Mesothelial cell of epicardium (in vitro differentiated cells): ENCODE measurements around the gene TBC1D7. TPM values are rescaled to one million over a fixed set of nuclear protein-coding genes. Genes with fewer than 3 reads are reported as not detected.

Experiments used
- DNase-seq, 2 experiments: peaks; one replicate each; pipeline ENCODE4 v3.0.0; 2021; ENCODE audit warnings: low spot score in 2 of 2; ENCODE audit not compliant: unreplicated experiment in 2 of 2
- H3K27ac Mint-ChIP-seq: 2 replicates; pipeline ENCODE4 v1.8.0; 2021; ENCODE audit warnings: mixed read lengths
- H3K27me3 Mint-ChIP-seq: 2 replicates; pipeline ENCODE4 v1.8.0; 2021; ENCODE audit warnings: low read depth, mixed read lengths
- H3K36me3 Mint-ChIP-seq: 2 replicates; pipeline ENCODE4 v1.8.0; 2021; ENCODE audit warnings: mixed read lengths
- H3K4me1 Mint-ChIP-seq: 2 replicates; pipeline ENCODE4 v1.8.0; 2021; ENCODE audit warnings: mixed read lengths
- H3K4me3 Mint-ChIP-seq: 2 replicates; pipeline ENCODE4 v1.8.0; 2021; ENCODE audit warnings: mild to moderate bottlenecking, moderate library complexity, mixed read lengths
- H3K9me3 Mint-ChIP-seq: 2 replicates; pipeline ENCODE4 v1.8.0; 2021; ENCODE audit warnings: mixed read lengths
- CTCF ChIP-seq: fragments of 200-600 bp; sonication (generic); IDR thresholded peaks from one replicate; pipeline ENCODE4 v1.5.0; 2021; ENCODE audit warnings: antibody characterized with exemption; ENCODE audit not compliant: unreplicated experiment
- total RNA-seq: library from RNA; stranded (reverse); gene quantifications from 3 replicates; pipeline ENCODE4 v1.2.1, GENCODE V29; 2021

TBC1D7 gene
- total RNA-seq, 1 donor from 2014 or later: 26.4 TPM

DNA sequence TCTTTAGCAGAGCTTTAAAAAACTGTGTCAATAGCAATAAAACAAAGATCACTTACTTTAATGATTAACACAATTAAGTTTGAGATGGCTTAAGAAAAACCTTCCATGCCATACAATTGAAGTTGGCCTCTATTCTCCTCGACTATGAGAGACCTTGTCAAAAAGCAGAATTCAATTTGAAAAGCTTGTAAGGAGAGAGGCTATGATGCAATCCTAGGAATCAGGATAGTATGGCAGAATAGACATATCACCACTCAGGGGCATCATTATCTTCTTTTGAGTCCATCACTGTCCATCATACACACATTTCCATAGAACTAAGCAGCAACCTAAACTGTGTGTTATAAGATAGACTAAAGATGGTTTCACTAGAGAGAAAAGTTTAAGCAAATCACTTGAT lies 17.2 kb downstream of the TBC1D7 start:
- DNase-seq: no peak
- H3K36me3 Mint-ChIP-seq: peaks cover 35% of the 10 kb centered on the region
- H3K4me1 Mint-ChIP-seq: no peaks in the 10 kb centered on the region
- no peaks in the 10 kb centered on the region for H3K9me3 Mint-ChIP-seq
- no peak overlapping the region for H3K27ac Mint-ChIP-seq
- H3K27me3 Mint-ChIP-seq: no peaks in the 10 kb centered on the region
- no peak overlapping the region for H3K4me3 Mint-ChIP-seq
- no peak for TF ChIP-seq CTCF

- Mint-ChIP-seq H3K27ac (no peak overlapping the region), H3K27me3 (no peaks in the 10 kb centered on the region), H3K9me3 (no peaks in the 10 kb centered on the region), H3K4me1 (peaks cover 3% of the 10 kb centered on the region), H3K4me3 (no peak overlapping the region), H3K36me3 (peaks cover 26% of the 10 kb centered on the region)
- TF ChIP-seq CTCF: no peak
- no peak for DNase-seq
Measured at GRCh38 chr6:13308332-13308731, 20.0 kb downstream of the TBC1D7 start.

DNA sequence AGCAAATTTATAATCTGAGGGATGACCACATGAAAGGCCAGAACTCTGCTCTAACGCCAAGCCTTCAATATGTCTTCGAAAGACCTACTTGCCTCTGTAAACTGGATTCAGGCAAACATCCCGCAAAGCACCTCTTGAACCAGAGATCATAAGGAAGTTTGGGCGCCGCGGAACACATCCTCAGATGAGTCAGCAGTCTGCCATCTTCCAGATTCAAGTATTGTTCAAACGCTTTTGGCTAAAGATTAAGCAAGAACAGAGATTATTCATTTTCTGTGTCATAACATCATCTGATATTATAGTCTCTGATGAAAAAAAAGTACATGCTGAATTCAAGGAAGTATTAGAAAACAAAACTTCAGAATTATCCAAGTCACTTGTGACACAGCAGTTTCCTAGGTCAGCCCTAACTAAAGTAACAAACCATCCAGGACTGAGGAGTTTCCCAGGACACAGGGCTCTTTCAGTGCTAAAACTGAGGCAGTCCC lies 20.8 kb downstream of the TBC1D7 start:
- no peak overlapping the region for H3K27ac Mint-ChIP-seq
- peaks cover 6% of the 10 kb centered on the region for H3K4me1 Mint-ChIP-seq
- no peak for TF ChIP-seq CTCF
- H3K4me3 Mint-ChIP-seq: no peak overlapping the region
- no peaks in the 10 kb centered on the region for H3K27me3 Mint-ChIP-seq
- no peak for DNase-seq
- H3K9me3 Mint-ChIP-seq: no peaks in the 10 kb centered on the region
- H3K36me3 Mint-ChIP-seq: peaks cover 25% of the 10 kb centered on the region

- Mint-ChIP-seq H3K4me1 (peaks cover 6% of the 10 kb centered on the region), H3K27me3 (no peaks in the 10 kb centered on the region), H3K27ac (no peak overlapping the region), H3K4me3 (no peak overlapping the region), H3K36me3 (peaks cover 26% of the 10 kb centered on the region), H3K9me3 (no peaks in the 10 kb centered on the region)
- no peak for DNase-seq
- no peak for TF ChIP-seq CTCF
Measured at GRCh38 chr6:13305791-13306190, 22.5 kb downstream of the TBC1D7 start.

DNA sequence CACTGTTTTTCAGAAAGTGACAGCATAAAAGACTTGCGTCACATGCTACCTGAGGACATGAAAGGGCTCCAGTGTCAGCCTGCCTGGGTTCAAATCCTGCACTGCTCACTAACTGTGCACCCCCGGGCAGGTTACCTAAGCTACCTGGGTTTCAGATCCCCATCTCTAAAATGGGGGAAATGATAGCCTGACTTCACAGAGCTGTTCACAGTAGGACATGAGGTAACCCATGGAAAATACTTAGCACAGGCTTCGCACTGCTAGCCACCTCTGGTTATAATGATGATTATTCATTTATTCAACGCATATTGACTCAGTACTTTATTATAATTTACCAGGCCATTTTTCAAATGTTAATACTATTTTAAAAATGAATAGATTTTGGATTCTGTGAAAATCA lies 23.0 kb downstream of the TBC1D7 start:
- H3K36me3 Mint-ChIP-seq: peaks cover 29% of the 10 kb centered on the region
- TF ChIP-seq CTCF: no peak
- H3K4me3 Mint-ChIP-seq: no peak overlapping the region
- DNase-seq: no peak
- H3K9me3 Mint-ChIP-seq: no peaks in the 10 kb centered on the region
- H3K27me3 Mint-ChIP-seq: no peaks in the 10 kb centered on the region
- peaks cover 6% of the 10 kb centered on the region for H3K4me1 Mint-ChIP-seq
- H3K27ac Mint-ChIP-seq: no peak overlapping the region
